CD14-positive monocyte (primary cell): Measurements from ENCODE around the gene AHSA1. TPM values are rescaled to one million over a fixed set of nuclear protein-coding genes. Genes with fewer than 3 reads are reported as not detected.
A peak's percentile ranks its signal among the peaks of the same experiment; 100 is the strongest.

ENCODE experiments used
- DNase-seq, 3 donors: peaks; one replicate each; pipeline ENCODE4 v3.0.0-alpha.2; 2011 to 2022
- H2AFZ ChIP-seq: 2 replicates; pipeline ENCODE4 v1.6.0; 2012; ENCODE audit warnings: mild to moderate bottlenecking, low read depth, low read length, inconsistent platforms; ENCODE audit not compliant: insufficient read depth, poor library complexity, severe bottlenecking
- H3K27ac ChIP-seq, 2 donors: 1 replicate in 1 of 2; 2 replicates in 1 of 2; pipeline ENCODE4 v1.5.1; 2012 to 2013; ENCODE audit warnings: low read length in 2 of 2, control low read depth in 1 of 2, inconsistent platforms in 1 of 2, low read depth in 1 of 2, mild to moderate bottlenecking in 1 of 2
- H3K27me3 ChIP-seq, 2 donors: one replicate each; pipeline versions ENCODE4 v1.6.0 to v1.6.1; 2011 to 2013; ENCODE audit warnings: low read length in 2 of 2; ENCODE audit not compliant: control insufficient read depth in 2 of 2, insufficient read depth in 2 of 2
- H3K36me3 ChIP-seq, 2 donors: replicated peaks in 1 of 2; 1 replicate in 1 of 2; 2 replicates in 1 of 2; pipeline versions ENCODE4 v1.5.1 to v1.6.1; 2012 to 2013; ENCODE audit warnings: low read length in 2 of 2, control low read depth in 1 of 2, inconsistent platforms in 1 of 2, mild to moderate bottlenecking in 1 of 2; ENCODE audit not compliant: insufficient read depth in 2 of 2, control insufficient read depth in 1 of 2
- H3K4me1 ChIP-seq, 2 donors: 1 replicate in 1 of 2; 2 replicates in 1 of 2; pipeline versions ENCODE4 v1.5.1 to v1.6.1; 2012 to 2013; ENCODE audit warnings: low read length in 2 of 2, control low read depth in 1 of 2, inconsistent platforms in 1 of 2, mild to moderate bottlenecking in 1 of 2, moderate library complexity in 1 of 2; ENCODE audit not compliant: insufficient read depth in 2 of 2, control insufficient read depth in 1 of 2
- H3K4me2 ChIP-seq: replicated peaks from 2 replicates; pipeline ENCODE3; 2012; ENCODE audit warnings: low read length, moderate library complexity, mild to moderate bottlenecking; ENCODE audit not compliant: poor library complexity, severe bottlenecking; ENCODE audit errors: extremely low read depth
- H3K4me3 ChIP-seq, 3 experiments: fragments of 200-600 bp in 1 of 3; sonication (generic) in 1 of 3; replicated peaks in 1 of 3; 1 replicate in 2 of 3; 2 replicates in 1 of 3; pipeline ENCODE4 v1.5.1; 2011 to 2013; ENCODE audit warnings: low read length in 3 of 3, mild to moderate bottlenecking in 3 of 3, control low read depth in 2 of 3, low read depth in 2 of 3, inconsistent platforms in 1 of 3, moderate library complexity in 1 of 3
- H3K79me2 ChIP-seq: 2 replicates; pipeline ENCODE4 v1.6.0; 2012; ENCODE audit warnings: mild to moderate bottlenecking, control low read depth, inconsistent platforms, low read length, moderate library complexity; ENCODE audit not compliant: insufficient read depth
- H3K9ac ChIP-seq: 2 replicates; pipeline ENCODE4 v1.6.0; 2017; ENCODE audit warnings: low read length, mild to moderate bottlenecking; ENCODE audit not compliant: insufficient read depth, poor library complexity, severe bottlenecking
- H3K9me3 ChIP-seq, 2 donors: replicated peaks in 1 of 2; 1 replicate in 1 of 2; 2 replicates in 1 of 2; pipeline versions ENCODE4 v1.5.1 to v1.6.1; 2012 to 2013; ENCODE audit warnings: low read length in 2 of 2, control low read depth in 1 of 2; ENCODE audit not compliant: control insufficient read depth in 1 of 2, insufficient read depth in 1 of 2
- H4K20me1 ChIP-seq: 2 replicates; pipeline ENCODE4 v1.6.0; 2012; ENCODE audit warnings: mild to moderate bottlenecking, low read length, control low read depth, moderate library complexity; ENCODE audit not compliant: insufficient read depth
- H3K27ac Mint-ChIP-seq, 7 donors: one replicate each; pipeline ENCODE4 v1.8.0; 2020; ENCODE audit warnings: mild to moderate bottlenecking in 7 of 7, mixed read lengths in 7 of 7, moderate library complexity in 6 of 7, inconsistent platforms in 2 of 7
- H3K27me3 Mint-ChIP-seq, 3 donors: one replicate each; pipeline ENCODE4 v1.8.0; 2021 to 2022; ENCODE audit warnings: low read depth in 3 of 3, mild to moderate bottlenecking in 3 of 3, mixed read lengths in 3 of 3, moderate library complexity in 3 of 3, inconsistent platforms in 1 of 3
- H3K36me3 Mint-ChIP-seq, 2 donors: one replicate each; pipeline ENCODE4 v1.8.0; 2020; ENCODE audit warnings: mixed read lengths in 2 of 2, inconsistent platforms in 1 of 2, mild to moderate bottlenecking in 1 of 2
- H3K4me1 Mint-ChIP-seq: one replicate; pipeline ENCODE4 v1.8.0; 2020; ENCODE audit warnings: mild to moderate bottlenecking, mixed read lengths
- H3K4me3 Mint-ChIP-seq, 2 donors: one replicate each; pipeline ENCODE4 v1.8.0; 2020; ENCODE audit warnings: mild to moderate bottlenecking in 2 of 2, mixed read lengths in 2 of 2, moderate library complexity in 1 of 2
- H3K9me3 Mint-ChIP-seq, 7 donors: one replicate each; pipeline ENCODE4 v1.8.0; 2020 to 2022; ENCODE audit warnings: mixed read lengths in 7 of 7, mild to moderate bottlenecking in 6 of 7, moderate library complexity in 6 of 7, inconsistent platforms in 2 of 7
- WGBS: methylation state at CpG from one replicate; pipeline ENCODE4 v1.1.5; 2013; ENCODE audit warnings: missing lambda C conversion rate; ENCODE audit not compliant: insufficient coverage; 5-methylcytosine and 5-hydroxymethylcytosine counted together
- intact Hi-C, 2 donors: fragments of 100-400 bp; cut with micrococcal nuclease; formaldehyde crosslinking; loops; one replicate each; pipeline versions ENCODE4 v1.15.0 to v1.15.1; 2023
- polyA plus RNA-seq, 3 donors: library from polyadenylated mRNA; depleted of rRNA in 1 of 3; unstranded in 2 of 3; stranded (reverse) in 1 of 3; fragments of 300-500 nt in 2 of 3; fragments of >200 nt in 1 of 3; fragmentation: Illumina TruSeq in 2 of 3; gene quantifications; 1 replicate in 2 of 3; 2 replicates in 1 of 3; pipeline ENCODE4 v1.2.3, GENCODE V29; 2012 to 2021
- TF ChIP-seq, protein P1 (sequence below): fragments of 200-600 bp; IDR thresholded peaks from one replicate; pipeline ENCODE4 v1.8.0; 2022; ENCODE audit warnings: antibody characterized with exemption, mild to moderate bottlenecking

AHSA1 gene
- polyA plus RNA-seq, 3 donors, result 59.5 to 72.5 (median 71.5) TPM

DNA sequence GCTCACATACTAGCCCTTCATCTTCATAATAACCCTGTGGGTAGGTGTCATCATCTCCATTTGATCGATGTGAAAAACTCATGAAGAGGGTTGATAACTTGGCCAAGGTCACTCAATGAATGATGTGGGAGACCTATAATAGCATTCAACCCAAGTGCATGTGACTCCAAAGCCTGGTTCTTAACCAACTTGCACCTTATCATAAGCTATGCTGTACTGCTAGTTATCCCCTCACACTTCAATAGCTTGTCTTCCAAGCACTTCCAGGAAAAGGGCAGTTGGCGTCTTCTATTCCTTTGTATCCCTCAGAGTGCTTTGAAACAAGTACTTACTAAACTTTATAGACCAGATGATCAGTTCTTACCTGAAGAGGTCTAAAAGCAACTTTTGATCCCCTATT is 15.7 kb upstream of the AHSA1 start:
- Histone ChIP-seq H3K27me3 (no peaks in the 10 kb centered on the region), H3K4me3 (no peak overlapping the region), H3K79me2 (no peaks in the 10 kb centered on the region), H3K9me3 (no peaks in the 10 kb centered on the region), H3K9ac (no peak overlapping the region), H2AFZ (no peak overlapping the region), H3K27ac (no peak overlapping the region), H3K4me1 (no peaks in the 10 kb centered on the region), H3K4me2 (no peak overlapping the region), H4K20me1 (no peaks in the 10 kb centered on the region), H3K36me3 (peaks cover 54 to 95% of the 10 kb centered on the region in 2 donors)
- TF ChIP-seq, protein P1, sequence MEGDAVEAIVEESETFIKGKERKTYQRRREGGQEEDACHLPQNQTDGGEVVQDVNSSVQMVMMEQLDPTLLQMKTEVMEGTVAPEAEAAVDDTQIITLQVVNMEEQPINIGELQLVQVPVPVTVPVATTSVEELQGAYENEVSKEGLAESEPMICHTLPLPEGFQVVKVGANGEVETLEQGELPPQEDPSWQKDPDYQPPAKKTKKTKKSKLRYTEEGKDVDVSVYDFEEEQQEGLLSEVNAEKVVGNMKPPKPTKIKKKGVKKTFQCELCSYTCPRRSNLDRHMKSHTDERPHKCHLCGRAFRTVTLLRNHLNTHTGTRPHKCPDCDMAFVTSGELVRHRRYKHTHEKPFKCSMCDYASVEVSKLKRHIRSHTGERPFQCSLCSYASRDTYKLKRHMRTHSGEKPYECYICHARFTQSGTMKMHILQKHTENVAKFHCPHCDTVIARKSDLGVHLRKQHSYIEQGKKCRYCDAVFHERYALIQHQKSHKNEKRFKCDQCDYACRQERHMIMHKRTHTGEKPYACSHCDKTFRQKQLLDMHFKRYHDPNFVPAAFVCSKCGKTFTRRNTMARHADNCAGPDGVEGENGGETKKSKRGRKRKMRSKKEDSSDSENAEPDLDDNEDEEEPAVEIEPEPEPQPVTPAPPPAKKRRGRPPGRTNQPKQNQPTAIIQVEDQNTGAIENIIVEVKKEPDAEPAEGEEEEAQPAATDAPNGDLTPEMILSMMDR, result no peak
- Mint-ChIP-seq H3K36me3 (peaks cover 72 to 83% of the 10 kb centered on the region in 2 donors), H3K4me3 (no peak overlapping the region), H3K9me3 (no peaks in the 10 kb centered on the region), H3K4me1 (no peaks in the 10 kb centered on the region), H3K27ac (no peak overlapping the region), H3K27me3 (no peaks in the 10 kb centered on the region)
- WGBS, result no CpG with 5 or more reads among the region's 2 CpGs
- no peak for DNase-seq
- intact Hi-C loops, result no loop called here

- H3K9ac ChIP-seq, result no peak overlapping the region
- Mint-ChIP-seq H3K27me3 (no peaks in the 10 kb centered on the region), H3K36me3 (peaks cover 33 to 41% of the 10 kb centered on the region in 2 donors), H3K9me3 (peaks cover 0 to 2% (median 0%) of the 10 kb centered on the region in 7 donors), H3K27ac (no peak overlapping the region), H3K4me1 (peaks cover 25% of the 10 kb centered on the region), H3K4me3 (no peak overlapping the region)
- H3K4me2 ChIP-seq, result peak overlapping the region; percentile 96
- TF ChIP-seq, protein P1, result no peak
- H3K9me3 ChIP-seq, result no peaks in the 10 kb centered on the region
- peak overlapping the region in 1 of 3 experiments; percentile 92 for H3K4me3 ChIP-seq
- peak overlapping the region in 1 of 2 donors; percentile 85 for H3K27ac ChIP-seq
- peaks cover 16% of the 10 kb centered on the region for H4K20me1 ChIP-seq
- peaks cover 58% of the 10 kb centered on the region for H3K79me2 ChIP-seq
- H2AFZ ChIP-seq, result no peak overlapping the region
- H3K4me1 ChIP-seq, result peaks cover 19 to 31% of the 10 kb centered on the region in 2 donors
- H3K36me3 ChIP-seq, result peaks cover 32 to 41% of the 10 kb centered on the region in 2 donors
- no peak for DNase-seq
- no peaks in the 10 kb centered on the region for H3K27me3 ChIP-seq
- WGBS, result 33% methylated on average over 1 of the region's 2 CpGs
- intact Hi-C loops, result loop anchor here (2.0 to 5.0 kb wide), 5 partner anchors 79 to 305 kb away; partner anchors contain the start of genes GSTZ1 (in 2 of the 2), POMT2 (in 2 of the 2), SAMD15 (in 2 of the 2) and TMED8 (in 2 of the 2)
Measured at GRCh38 chr14:77455966-77456640, 1.8 kb upstream of the AHSA1 start.
